OCI-LY7 (cell line): ENCODE results near the gene POLR2F. TPM values are rescaled to one million over a fixed set of nuclear protein-coding genes. Genes with fewer than 3 reads are reported as not detected.

Source experiments
- BruUV-seq: library from RNA; stranded (reverse); fragments of 400-500 nt; replicated peaks from 2 replicates; lab custom pipeline; 2021; lab: Mats Ljungman, UMichigan
- CTCF ChIA-PET: fragments of 300-600 bp; sonication (Branson Sonifier 250); formaldehyde crosslinking; loops from one replicate; lab custom pipeline; 2022; ENCODE audit warnings: antibody characterized with exemption; ENCODE audit not compliant: unreplicated experiment; lab: Charles Lee
- POLR2A ChIA-PET: fragments of 300-600 bp; sonication (Branson Sonifier 250); formaldehyde crosslinking; loops from one replicate; lab custom pipeline; 2022; ENCODE audit warnings: antibody characterized with exemption; lab: Charles Lee
- DNase-seq: peaks from one replicate; pipeline ENCODE4 v3.0.0-alpha.2; 2015; ENCODE audit warnings: low spot score
- H2AFZ ChIP-seq: fragments of 200-600 bp; sonication (generic), shearing (Covaris generic); 2 replicates; pipeline ENCODE4 v1.6.1; 2014; ENCODE audit warnings: mild to moderate bottlenecking, antibody characterized with exemption, low read length, moderate library complexity
- H3K27ac ChIP-seq: fragments of 200-600 bp; sonication (generic); 2 replicates; pipeline ENCODE4 v1.5.1; 2014; ENCODE audit warnings: mixed run types, low read depth, mild to moderate bottlenecking, moderate library complexity, low read length, inconsistent platforms; ENCODE audit not compliant: poor library complexity, severe bottlenecking
- H3K36me3 ChIP-seq: fragments of 200-600 bp; sonication (generic); 2 replicates; pipeline ENCODE4 v1.6.1; 2014; ENCODE audit warnings: mild to moderate bottlenecking, antibody characterized with exemption, low read length, moderate library complexity, mixed read lengths; ENCODE audit not compliant: insufficient read depth
- H3K4me1 ChIP-seq: fragments of 200-600 bp; sonication (generic); 2 replicates; pipeline ENCODE4 v1.5.1; 2014; ENCODE audit warnings: mild to moderate bottlenecking, low read length; ENCODE audit not compliant: insufficient read depth, poor library complexity, severe bottlenecking
- H3K4me2 ChIP-seq: fragments of 200-600 bp; sonication (generic); 2 replicates; pipeline ENCODE4 v1.6.1; 2014; ENCODE audit warnings: mild to moderate bottlenecking, low read length
- H3K4me3 ChIP-seq: fragments of 200-600 bp; sonication (generic); 2 replicates; pipeline ENCODE4 v1.5.1; 2014; ENCODE audit warnings: mild to moderate bottlenecking, low read depth, low read length; ENCODE audit not compliant: poor library complexity, severe bottlenecking
- H3K79me2 ChIP-seq: fragments of 200-600 bp; sonication (generic); 2 replicates; pipeline ENCODE4 v1.6.1; 2016; ENCODE audit warnings: low read depth, mild to moderate bottlenecking, low read length, moderate library complexity, mixed read lengths; ENCODE audit not compliant: insufficient read depth
- H3K9me2 ChIP-seq: fragments of 200-600 bp; sonication (generic); 2 replicates; pipeline ENCODE4 v1.6.1; 2016; ENCODE audit warnings: mild to moderate bottlenecking, low read length, mixed read lengths; ENCODE audit not compliant: insufficient read depth
- H3K9me3 ChIP-seq: fragments of 200-600 bp; sonication (generic); 2 replicates; pipeline ENCODE4 v1.6.1; 2014; ENCODE audit warnings: mild to moderate bottlenecking, mixed run types, low read length, mixed read lengths
- H4K20me1 ChIP-seq: fragments of 200-600 bp; sonication (generic); 2 replicates; pipeline ENCODE4 v1.6.1; 2014; ENCODE audit warnings: mild to moderate bottlenecking, antibody characterized with exemption, low read length, moderate library complexity, mixed read lengths; ENCODE audit not compliant: insufficient read depth
- EZH2phosphoT487 ChIP-seq: fragments of 200-600 bp; sonication (generic); IDR thresholded peaks from 2 replicates; pipeline ENCODE4 v1.6.1; 2018; ENCODE audit warnings: low read depth, borderline replicate concordance, mild to moderate bottlenecking, mixed run types, antibody characterized with exemption, low read length, moderate library complexity, mixed read lengths
- intact Hi-C: fragments of 100-400 bp; cut with micrococcal nuclease; formaldehyde crosslinking; loops from one replicate; pipeline ENCODE4 v1.10.0; 2022; ENCODE audit not compliant: unreplicated experiment
- total RNA-seq, 2 experiments: library from RNA; depleted of rRNA in 1 of 2; stranded (reverse); fragments of >200 nt in 1 of 2; shearing (Covaris generic) in 1 of 2; gene quantifications; 2 replicates each; pipeline ENCODE4 v1.2.3, GENCODE V29; 2014 to 2022
- TF ChIP-seq, protein P1 (sequence below): fragments of 200-600 bp; sonication (generic); conservative IDR thresholded peaks from 2 replicates; pipeline ENCODE4 v1.5.1; 2014; ENCODE audit warnings: mild to moderate bottlenecking, antibody characterized with exemption, low read length, moderate library complexity, mixed read lengths

Gene POLR2F
- total RNA-seq, 2 experiments from 2014 or later: 71.2 to 85.9 TPM

DNA sequence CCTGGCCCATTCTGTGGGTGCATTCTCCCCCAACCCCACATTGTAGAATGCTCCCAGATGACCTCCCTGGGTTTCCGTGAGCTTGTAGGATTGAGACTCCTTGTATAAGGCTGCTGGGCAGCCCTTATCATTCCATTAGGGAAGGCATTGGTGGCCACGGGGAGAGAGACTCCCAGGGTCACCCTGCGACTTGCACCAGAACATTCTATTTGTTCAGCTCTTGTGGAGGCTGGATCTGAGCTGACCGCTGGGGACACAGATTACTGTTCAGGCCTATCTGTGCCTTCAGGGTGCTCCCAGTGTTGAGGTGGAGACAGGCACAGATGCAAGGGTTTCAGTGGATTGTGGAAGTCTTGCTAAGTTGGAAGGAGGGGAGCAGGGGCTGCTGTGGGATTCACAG, 29.6 kb upstream of the POLR2F start:
- BruUV-seq: no TSS peak
- no peaks in the 10 kb centered on the region for H3K9me2 ChIP-seq
- no peak overlapping the region for H3K4me3 ChIP-seq
- H3K9me3 ChIP-seq: no peaks in the 10 kb centered on the region
- ChIA-PET POLR2A (interaction anchor here (0.6 kb wide), 1 partner anchor 9 kb away, joined by 3 read pairs; no protein-coding TSS in a partner anchor), CTCF (no interaction called here)
- H3K4me1 ChIP-seq: peaks cover 12% of the 10 kb centered on the region
- H3K36me3 ChIP-seq: peaks cover 10% of the 10 kb centered on the region; the same call in 1 of the 2 replicates
- H2AFZ ChIP-seq: no peak overlapping the region
- intact Hi-C loops: no loop called here
- H4K20me1 ChIP-seq: no peaks in the 10 kb centered on the region
- no peak for DNase-seq
- TF ChIP-seq EZH2phosphoT487: no peak
- TF ChIP-seq, protein P1, sequence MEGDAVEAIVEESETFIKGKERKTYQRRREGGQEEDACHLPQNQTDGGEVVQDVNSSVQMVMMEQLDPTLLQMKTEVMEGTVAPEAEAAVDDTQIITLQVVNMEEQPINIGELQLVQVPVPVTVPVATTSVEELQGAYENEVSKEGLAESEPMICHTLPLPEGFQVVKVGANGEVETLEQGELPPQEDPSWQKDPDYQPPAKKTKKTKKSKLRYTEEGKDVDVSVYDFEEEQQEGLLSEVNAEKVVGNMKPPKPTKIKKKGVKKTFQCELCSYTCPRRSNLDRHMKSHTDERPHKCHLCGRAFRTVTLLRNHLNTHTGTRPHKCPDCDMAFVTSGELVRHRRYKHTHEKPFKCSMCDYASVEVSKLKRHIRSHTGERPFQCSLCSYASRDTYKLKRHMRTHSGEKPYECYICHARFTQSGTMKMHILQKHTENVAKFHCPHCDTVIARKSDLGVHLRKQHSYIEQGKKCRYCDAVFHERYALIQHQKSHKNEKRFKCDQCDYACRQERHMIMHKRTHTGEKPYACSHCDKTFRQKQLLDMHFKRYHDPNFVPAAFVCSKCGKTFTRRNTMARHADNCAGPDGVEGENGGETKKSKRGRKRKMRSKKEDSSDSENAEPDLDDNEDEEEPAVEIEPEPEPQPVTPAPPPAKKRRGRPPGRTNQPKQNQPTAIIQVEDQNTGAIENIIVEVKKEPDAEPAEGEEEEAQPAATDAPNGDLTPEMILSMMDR: no peak
- no peak overlapping the region for H3K27ac ChIP-seq
- H3K79me2 ChIP-seq: no peaks in the 10 kb centered on the region
- H3K4me2 ChIP-seq: no peak overlapping the region

DNA sequence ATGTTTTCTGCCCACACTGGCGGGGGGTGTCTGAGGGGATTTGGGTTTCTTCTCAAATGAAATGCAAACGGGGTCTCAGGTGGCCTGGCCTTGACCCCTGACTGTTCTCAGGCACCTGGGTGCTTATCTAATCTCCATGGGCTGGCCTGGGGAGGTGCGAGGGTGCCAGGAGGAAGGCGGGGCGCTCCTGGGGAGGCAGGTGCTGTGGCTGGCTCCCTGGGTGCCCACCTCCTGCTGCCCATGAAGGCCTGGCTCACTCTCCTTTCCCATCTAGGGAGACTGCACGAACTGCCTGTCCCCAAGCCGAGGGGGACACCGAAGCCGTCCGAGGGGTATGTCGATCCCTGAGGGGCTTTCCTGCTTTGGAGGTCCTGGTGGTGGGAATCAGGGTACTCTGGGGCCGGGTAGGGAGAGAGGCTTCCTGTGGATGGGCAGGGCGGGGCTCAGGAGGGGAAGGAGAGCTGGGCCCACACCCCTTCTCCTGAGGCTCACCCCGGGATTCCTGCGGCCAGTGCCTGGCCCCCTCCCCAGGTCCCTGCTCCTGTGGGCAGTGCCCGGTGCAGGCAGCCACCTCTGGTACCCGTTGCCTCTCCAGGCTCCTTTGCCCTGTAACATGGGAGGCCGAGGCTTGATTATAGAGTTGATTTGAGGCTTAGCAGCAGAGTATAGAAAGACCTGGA, 29.0 kb upstream of the POLR2F start:
- no peaks in the 10 kb centered on the region for H3K79me2 ChIP-seq
- intact Hi-C loops: no loop called here
- POLR2A ChIA-PET: interaction anchor here (0.6 kb wide), 1 partner anchor 10 kb away, joined by 3 read pairs; no protein-coding TSS in a partner anchor
- H2AFZ ChIP-seq: no peak overlapping the region
- H3K9me2 ChIP-seq: no peaks in the 10 kb centered on the region
- H4K20me1 ChIP-seq: no peaks in the 10 kb centered on the region
- CTCF ChIA-PET: no interaction called here
- H3K4me2 ChIP-seq: no peak overlapping the region
- H3K9me3 ChIP-seq: no peaks in the 10 kb centered on the region
- no peak overlapping the region for H3K4me3 ChIP-seq
- peaks cover 7% of the 10 kb centered on the region for H3K4me1 ChIP-seq
- H3K36me3 ChIP-seq: peaks cover 6% of the 10 kb centered on the region; the same call in 1 of the 2 replicates
- TF ChIP-seq, protein P1: no peak
- no peak for TF ChIP-seq EZH2phosphoT487
- no peak for DNase-seq
- no TSS peak for BruUV-seq
- H3K27ac ChIP-seq: no peak overlapping the region

DNA sequence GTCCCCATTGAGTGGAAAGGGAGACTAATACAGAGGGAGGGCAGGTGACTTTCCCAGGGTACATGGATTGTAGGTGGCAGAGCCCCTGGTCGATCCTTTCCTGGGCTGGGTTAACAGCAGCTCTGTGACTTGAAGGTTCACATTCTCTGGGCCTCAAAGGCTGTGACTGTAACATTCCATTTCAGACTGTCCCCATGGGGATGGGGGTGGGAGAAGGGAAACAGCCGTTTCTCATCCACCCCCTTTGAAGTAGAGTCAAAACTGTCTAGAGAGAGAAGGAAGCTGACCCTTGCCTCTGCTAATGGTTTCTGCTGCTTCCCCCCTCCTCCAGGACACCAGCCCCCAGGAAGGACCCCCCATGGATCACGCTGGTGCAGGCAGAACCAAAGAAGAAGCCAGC, 28.2 kb upstream of the POLR2F start:
- Histone ChIP-seq H3K79me2 (no peaks in the 10 kb centered on the region), H3K4me3 (no peak overlapping the region), H3K36me3 (peaks cover 6% of the 10 kb centered on the region; the same call in 1 of the 2 replicates), H3K9me3 (no peaks in the 10 kb centered on the region), H3K4me2 (no peak overlapping the region), H3K27ac (no peak overlapping the region), H4K20me1 (no peaks in the 10 kb centered on the region), H2AFZ (no peak overlapping the region), H3K4me1 (peaks cover 2% of the 10 kb centered on the region), H3K9me2 (no peaks in the 10 kb centered on the region)
- intact Hi-C loops: no loop called here
- no peak for TF ChIP-seq EZH2phosphoT487
- TF ChIP-seq, protein P1: no peak
- ChIA-PET CTCF (interaction anchor here (0.6 kb wide), 1 partner anchor 320 kb away, joined by 6 read pairs; no protein-coding TSS in a partner anchor), POLR2A (interaction anchor here (0.7 kb wide), 1 partner anchor 15 kb away, joined by 3 read pairs; no protein-coding TSS in a partner anchor)
- BruUV-seq: no TSS peak
- no peak for DNase-seq
